Measurements from ENCODE around the gene TFEB.
"Not testable (repeated sequence)": the region's sequence is repeated elsewhere in the genome, so short reads cannot be mapped to it uniquely, and the experiment has no call there.

The TFEB gene

GRCh38 chr6:41735427-41736185, at the start of gene TFEB:
TSS of gene TFEB (minus strand) at chr6:41735608. CDS start at chr6:41691213, 44,395 bp downstream.
- peak; percentile 95 for DNase-seq

DNA sequence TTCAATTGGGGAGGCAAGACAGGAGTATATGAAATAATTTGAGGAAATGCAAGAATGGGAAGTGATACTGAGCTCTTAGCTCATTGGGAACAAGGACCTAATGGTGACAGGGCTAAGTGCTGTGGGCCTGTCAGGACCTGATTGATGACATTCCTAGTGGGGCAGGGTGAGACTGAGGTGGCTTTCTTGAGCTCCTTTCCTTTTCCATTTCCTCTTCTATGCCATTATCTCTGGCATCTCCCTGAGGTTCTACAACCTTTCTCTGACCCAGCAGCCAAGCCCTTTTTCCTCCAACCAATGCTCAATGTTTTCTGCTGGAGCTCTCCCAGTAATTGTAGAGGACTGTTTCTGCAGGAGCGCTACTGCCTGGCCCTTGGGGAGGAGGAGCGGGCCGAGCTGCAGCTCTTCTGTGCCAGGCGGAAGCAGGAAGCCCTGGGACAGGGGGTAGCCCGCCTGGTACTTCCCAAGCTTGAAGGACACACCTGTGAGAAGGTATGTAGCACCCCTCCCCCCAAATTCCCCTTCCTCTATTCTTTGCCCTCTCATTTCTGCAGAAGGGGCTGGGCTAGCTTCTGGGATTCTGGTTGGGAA, 49.3 kb upstream of the TFEB start:
- DNase-seq: no peak

- DNase-seq: no peak
Measured at GRCh38 chr6:41783106-41783780, 47.8 kb upstream of the TFEB start.

- DNase-seq: no peak
Measured at GRCh38 chr6:41781366-41781730, 45.9 kb upstream of the TFEB start.

GRCh38 chr6:41780551-41781365, 45.4 kb upstream of the TFEB start, which contains the start of gene PRICKLE4:
TSS of gene PRICKLE4 (plus strand) at chr6:41780782. CDS start at chr6:41783474, 2,692 bp downstream.
- no peak for DNase-seq

DNA sequence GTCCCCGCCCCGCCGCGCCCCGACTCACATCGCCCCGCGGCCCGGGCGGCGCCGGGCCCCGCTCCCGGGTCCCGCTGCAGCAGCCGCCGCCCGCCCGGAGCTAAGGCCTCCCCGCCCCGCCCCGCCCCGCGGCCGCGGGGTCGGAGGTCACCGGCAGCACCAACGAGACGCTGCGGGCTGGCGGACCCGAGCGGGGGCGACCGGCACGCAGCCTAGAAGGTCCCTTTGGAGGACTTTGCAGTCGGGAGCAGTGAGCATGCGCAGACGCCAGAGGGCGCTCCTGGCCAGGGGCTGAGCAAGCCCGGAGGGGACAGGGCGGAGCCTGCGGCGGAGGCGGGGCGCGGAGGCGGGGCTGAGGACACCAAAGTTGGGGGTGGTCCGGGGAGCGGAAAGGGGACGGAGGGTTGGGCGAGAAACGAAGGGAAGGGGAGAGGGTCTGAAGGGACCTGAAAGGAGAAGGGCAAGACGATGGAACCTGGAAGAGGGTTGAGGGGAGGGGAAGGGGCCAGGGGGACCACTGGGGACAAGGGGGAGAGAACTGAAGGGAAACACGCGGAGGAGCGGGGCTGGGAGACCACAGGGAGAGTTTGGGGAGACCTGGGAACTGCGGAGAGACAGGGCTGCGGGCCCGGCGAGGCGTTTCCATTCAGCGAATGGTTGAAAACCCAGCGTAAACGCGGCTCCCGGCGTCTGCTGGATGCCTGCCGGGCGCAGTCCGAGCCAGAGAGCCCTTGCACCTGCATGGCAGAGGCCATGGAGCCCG, 44.6 kb upstream of the TFEB start, which contains the start of gene FRS3:
Gene FRS3, minus strand, starts transcription at position 113 of the 763 bp plus-strand sequence. CDS start 2,913 bp downstream, outside the sequence.
- peak; percentile 100 for DNase-seq

- no peak for DNase-seq
Measured at GRCh38 chr6:41779336-41779735, 43.9 kb upstream of the TFEB start.

GRCh38 chr6:41778895-41779294, 43.5 kb upstream of the TFEB start:
- DNase-seq: no peak

GRCh38 chr6:41777551-41778285, 42.3 kb upstream of the TFEB start:
- DNase-seq: no peak

GRCh38 chr6:41775293-41775882, 40.0 kb upstream of the TFEB start:
- no peak for DNase-seq

DNA sequence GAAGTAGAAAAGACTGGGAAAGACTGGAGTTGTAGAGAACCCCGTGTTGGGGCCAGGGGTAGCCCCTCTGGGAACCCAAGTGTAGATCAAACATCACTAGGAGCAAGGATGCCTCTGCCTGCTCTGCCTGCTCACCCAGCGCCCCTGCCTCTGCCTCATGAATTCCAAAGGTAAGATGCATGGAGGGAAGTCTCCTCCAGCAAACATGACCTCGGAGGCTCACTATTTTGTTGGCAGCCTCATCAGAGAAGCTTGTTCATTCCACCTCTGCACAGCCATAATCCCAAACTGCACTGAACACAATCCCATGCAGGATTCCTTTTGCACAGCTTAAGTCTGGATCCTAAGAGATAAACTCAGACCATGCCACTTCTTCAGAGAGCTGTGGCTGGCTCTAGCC, 39.4 kb upstream of the TFEB start:
- DNase-seq: no peak

- no peak for DNase-seq
Measured at GRCh38 chr6:41771058-41771983, 35.9 kb upstream of the TFEB start.

- no peak for DNase-seq
Measured at GRCh38 chr6:41770381-41771057, 35.1 kb upstream of the TFEB start.

DNA sequence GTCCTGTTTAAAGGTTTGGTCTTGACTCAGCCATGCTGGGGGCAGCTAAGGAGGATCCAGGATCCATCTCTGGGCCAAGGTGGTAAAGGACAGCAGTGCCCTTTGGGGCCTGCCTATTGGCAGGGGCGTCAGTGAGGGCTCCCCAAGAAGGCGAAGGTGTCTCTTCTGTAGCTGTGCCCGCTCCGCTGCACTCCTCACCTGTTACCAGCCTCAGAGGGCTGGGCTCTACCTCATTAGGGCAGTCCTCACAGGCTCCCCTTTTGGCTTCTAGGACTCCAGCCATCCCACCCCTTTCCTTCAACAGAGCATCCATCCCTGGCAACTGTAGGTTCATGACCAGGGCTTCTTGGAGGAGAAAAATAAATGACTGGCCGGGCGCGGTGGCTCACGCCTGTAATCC, 34.0 kb upstream of the TFEB start:
- no peak for DNase-seq

DNA sequence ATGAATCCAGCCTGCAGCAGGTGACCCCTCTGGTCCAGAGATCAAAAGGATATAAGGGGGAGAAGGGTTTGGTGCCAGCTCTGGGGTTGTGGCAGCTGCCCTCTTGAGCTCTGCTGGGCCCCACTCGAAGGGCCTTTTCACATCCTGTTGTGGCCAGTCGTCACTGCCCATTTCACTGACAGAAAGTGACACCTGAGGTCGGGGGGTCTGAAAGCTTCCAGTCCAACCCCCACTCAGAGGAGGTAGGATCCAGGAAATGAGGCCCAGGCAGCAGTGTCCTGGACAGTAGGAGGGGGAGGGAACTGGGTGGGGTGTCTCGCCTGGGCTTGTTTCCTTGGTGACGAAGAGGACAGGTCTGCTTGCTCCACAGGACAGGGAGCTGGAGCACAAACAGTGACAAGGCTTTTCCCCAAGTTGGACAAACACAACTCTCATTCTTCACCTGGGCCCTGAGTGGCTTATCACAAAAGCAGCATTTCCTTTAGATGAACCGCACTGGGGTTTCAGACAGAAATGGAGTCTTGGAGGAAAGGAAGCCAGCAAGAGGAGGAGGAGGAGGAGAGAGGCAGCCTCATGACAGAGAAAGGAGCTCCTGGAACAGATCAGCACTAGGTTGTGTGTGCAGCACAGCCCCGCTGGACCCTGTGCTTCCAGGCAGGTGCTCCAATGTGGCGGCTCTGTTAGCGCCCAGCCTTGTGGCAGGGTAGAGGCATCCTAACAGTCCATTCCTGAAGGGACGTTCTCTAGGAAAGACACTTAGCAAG, 33.3 kb upstream of the TFEB start:
- DNase-seq: no peak

DNA sequence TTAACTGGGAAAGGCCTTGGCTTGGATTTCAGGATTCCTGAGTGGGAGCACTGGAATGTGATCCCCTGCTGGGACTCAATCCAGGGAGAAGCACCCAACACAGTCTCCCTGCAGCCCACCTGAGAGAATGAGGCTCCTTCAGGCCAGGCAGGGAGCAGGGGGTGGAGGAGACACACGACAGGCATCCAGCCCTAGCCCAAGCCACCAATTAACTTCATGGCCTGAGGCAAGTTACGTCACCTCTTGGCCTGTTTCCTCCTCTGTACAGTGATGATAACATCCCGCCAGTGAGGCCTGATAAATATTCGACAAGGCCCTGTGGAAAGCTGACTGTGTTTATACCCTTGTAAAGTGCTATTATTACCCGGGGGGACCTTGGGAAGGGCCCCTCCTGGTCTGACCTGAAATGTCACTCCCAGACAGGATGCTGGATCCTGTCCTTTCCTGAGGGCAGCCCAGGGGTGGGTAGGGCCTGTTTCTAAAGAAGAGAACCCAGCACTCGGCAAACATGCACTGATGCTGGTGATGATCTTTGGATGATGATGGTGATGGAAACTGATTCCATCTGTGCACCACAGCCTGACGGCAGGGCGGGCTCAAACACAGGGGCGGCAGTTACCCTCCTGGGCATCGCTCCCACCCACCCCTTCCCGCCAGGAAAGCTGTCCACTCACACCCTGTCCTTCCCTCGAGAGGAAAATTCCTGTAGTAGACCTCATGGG, 31.9 kb upstream of the TFEB start:
- no peak for DNase-seq

GRCh38 chr6:41766043-41766664, 30.7 kb upstream of the TFEB start:
- DNase-seq: not testable (repeated sequence)

All from CD4-positive, alpha-beta T cell treated with Interleukin-6 for 4 hours (primary cell).